Measurements from ENCODE around the gene NOTCH2.
"Not testable (repeated sequence)": the region's sequence is repeated elsewhere in the genome, so short reads cannot be mapped to it uniquely, and the experiment has no call there.

GRCh38 chr1:119995975-119996374 is 73.5 kb downstream of the NOTCH2 start:
- TF ChIP-seq CTCF, POLR2A, EP300 (IDR thresholded peaks at IDR 0.05): not testable (repeated sequence)

All from ovary (tissue), 3 donors.